Neuronal stem cell (in vitro differentiated cells): ENCODE measurements around the gene CORO2B.

Source experiments
- DNase-seq: peaks from one replicate; pipeline ENCODE4 v3.0.0-alpha.2; 2013; ENCODE audit warnings: low spot score
- H2AFZ ChIP-seq: one replicate; pipeline ENCODE4 v1.6.1; 2013; ENCODE audit warnings: mild to moderate bottlenecking, low read length, inconsistent platforms
- H2AK5ac ChIP-seq: 2 replicates; pipeline ENCODE4 v1.6.1; 2013; ENCODE audit warnings: low read depth, mild to moderate bottlenecking, inconsistent platforms, low read length, moderate library complexity, mixed read lengths
- H2BK120ac ChIP-seq: 2 replicates; pipeline ENCODE4 v1.6.1; 2013; ENCODE audit warnings: low read depth, mild to moderate bottlenecking, inconsistent platforms, low read length, moderate library complexity, mixed read lengths
- H2BK12ac ChIP-seq: one replicate; pipeline ENCODE4 v1.6.1; 2013; ENCODE audit warnings: low read length, inconsistent platforms
- H2BK15ac ChIP-seq: 2 replicates; pipeline ENCODE4 v1.6.1; 2013; ENCODE audit warnings: mild to moderate bottlenecking, low read length, inconsistent platforms, mixed read lengths
- H2BK5ac ChIP-seq: one replicate; pipeline ENCODE4 v1.6.1; 2013; ENCODE audit warnings: inconsistent platforms, mild to moderate bottlenecking, low read length, moderate library complexity
- H3K14ac ChIP-seq: one replicate; pipeline ENCODE4 v1.6.1; 2013; ENCODE audit warnings: low read length, inconsistent platforms
- H3K18ac ChIP-seq: 2 replicates; pipeline ENCODE4 v1.6.1; 2013; ENCODE audit warnings: low read length, inconsistent platforms
- H3K23ac ChIP-seq: 2 replicates; pipeline ENCODE4 v1.6.1; 2013; ENCODE audit warnings: low read depth, mild to moderate bottlenecking, mixed read lengths, low read length, inconsistent platforms; ENCODE audit not compliant: poor library complexity
- H3K27ac ChIP-seq: replicated peaks from 3 replicates; pipeline ENCODE4 v1.5.1; 2013; ENCODE audit warnings: low read length, inconsistent platforms
- H3K27me3 ChIP-seq, 3 experiments: 2 replicates each; pipeline ENCODE4 v1.6.1; 2013; ENCODE audit warnings: low read length in 3 of 3, mild to moderate bottlenecking in 2 of 3, inconsistent platforms in 1 of 3, low read depth in 1 of 3, mixed read lengths in 1 of 3, moderate library complexity in 1 of 3; ENCODE audit not compliant: control insufficient read depth in 3 of 3, insufficient read depth in 3 of 3
- H3K36me3 ChIP-seq, 2 donors: replicated peaks in 1 of 2; 2 replicates each; pipeline ENCODE4 v1.6.1; 2013; ENCODE audit warnings: low read length in 2 of 2; ENCODE audit not compliant: control insufficient read depth in 2 of 2, insufficient read depth in 2 of 2
- H3K4ac ChIP-seq: 2 replicates; pipeline ENCODE4 v1.6.1; 2013; ENCODE audit warnings: inconsistent platforms, mild to moderate bottlenecking, low read length, moderate library complexity
- H3K4me1 ChIP-seq, 2 donors: 1 replicate in 1 of 2; 2 replicates in 1 of 2; pipeline ENCODE4 v1.6.1; 2013; ENCODE audit warnings: low read length in 2 of 2, low read depth in 1 of 2; ENCODE audit not compliant: control insufficient read depth in 2 of 2, insufficient read depth in 1 of 2
- H3K4me2 ChIP-seq: one replicate; pipeline ENCODE4 v1.6.1; 2013; ENCODE audit warnings: mild to moderate bottlenecking, low read length, inconsistent platforms; ENCODE audit not compliant: insufficient read depth, poor library complexity, severe bottlenecking
- H3K4me3 ChIP-seq, 2 donors: 2 replicates each; pipeline ENCODE4 v1.5.1; 2013; ENCODE audit warnings: low read length in 2 of 2, mild to moderate bottlenecking in 2 of 2, inconsistent platforms in 1 of 2, moderate library complexity in 1 of 2
- H3K79me1 ChIP-seq: one replicate; pipeline ENCODE4 v1.6.1; 2013; ENCODE audit warnings: low read depth, mild to moderate bottlenecking, inconsistent platforms, low read length, moderate library complexity
- H3K9ac ChIP-seq: one replicate; pipeline ENCODE4 v1.6.1; 2013; ENCODE audit warnings: mild to moderate bottlenecking, low read depth, low read length, inconsistent platforms; ENCODE audit not compliant: poor library complexity
- H3K9me3 ChIP-seq, 2 donors: replicated peaks in 1 of 2; 2 replicates each; pipeline versions ENCODE3 to v1.6.1; 2013; ENCODE audit warnings: low read length in 2 of 2, mild to moderate bottlenecking in 2 of 2, inconsistent platforms in 1 of 2, low read depth in 1 of 2, mixed read lengths in 1 of 2, moderate library complexity in 1 of 2; ENCODE audit not compliant: control insufficient read depth in 2 of 2, insufficient read depth in 1 of 2
- H4K8ac ChIP-seq: one replicate; pipeline ENCODE4 v1.6.1; 2013; ENCODE audit warnings: low read depth, mild to moderate bottlenecking, inconsistent platforms, low read length, moderate library complexity
- H4K91ac ChIP-seq: one replicate; pipeline ENCODE4 v1.6.1; 2013; ENCODE audit warnings: low read length, low read depth, mild to moderate bottlenecking, inconsistent platforms; ENCODE audit not compliant: poor library complexity
- WGBS, 2 donors: extraction: QIAGEN DNeasy Blood & Tissue Kit; methylation state at CpG; one replicate each; pipeline ENCODE4 v1.1.7; 2013; ENCODE audit warnings: missing lambda C conversion rate in 2 of 2, mixed read lengths in 1 of 2; ENCODE audit not compliant: insufficient read length in 2 of 2, insufficient replicate concordance in 1 of 2; ENCODE audit errors: extremely low coverage in 2 of 2; 5-methylcytosine and 5-hydroxymethylcytosine counted together

CORO2B gene

DNA sequence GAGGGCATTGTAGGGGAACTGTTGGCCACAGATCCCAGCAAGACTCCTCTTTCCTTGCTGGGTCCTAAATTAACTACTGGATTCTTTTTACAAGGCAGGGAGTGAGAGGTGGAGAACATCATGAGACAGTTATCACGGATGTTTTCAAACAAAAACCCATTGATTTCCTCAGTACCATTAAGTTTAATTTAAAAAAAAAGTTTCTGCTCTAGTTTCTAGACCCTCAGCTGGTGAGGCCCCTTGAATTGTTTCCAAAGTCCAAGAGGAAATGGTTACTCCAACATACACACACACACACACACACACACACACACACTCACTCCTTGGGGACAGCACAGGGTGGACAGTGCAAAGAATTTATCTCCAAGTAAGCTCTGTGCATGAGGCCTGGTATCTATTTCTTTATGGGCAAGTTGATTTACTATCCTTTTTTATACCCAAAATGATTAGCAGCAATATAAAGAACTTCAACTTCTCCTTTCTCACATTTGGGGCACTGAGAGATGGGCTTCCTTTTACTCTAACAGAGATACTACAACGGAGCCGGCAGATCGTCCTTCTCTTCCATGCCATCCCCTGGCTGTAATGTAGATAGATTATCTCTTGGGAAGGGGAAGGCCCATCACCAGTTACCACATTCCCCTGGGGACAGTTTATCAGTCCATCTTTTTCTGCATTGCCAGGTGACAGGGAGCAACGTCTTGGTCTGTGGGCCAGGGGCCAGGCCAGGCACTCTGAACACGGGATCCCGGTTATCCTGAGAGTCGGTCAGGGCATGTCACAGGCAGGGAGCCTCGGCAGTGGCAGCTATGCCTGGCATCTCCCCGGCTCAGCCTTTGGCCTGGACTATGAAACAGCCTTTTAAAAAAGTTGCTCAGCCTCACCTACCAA is 54.7 kb downstream of the CORO2B start:
- no peaks in the 10 kb centered on the region for H3K79me1 ChIP-seq
- H3K18ac ChIP-seq, result no peak overlapping the region
- H3K4me2 ChIP-seq, result no peak overlapping the region
- no peak overlapping the region for H3K27ac ChIP-seq
- H3K14ac ChIP-seq, result no peak overlapping the region
- no CpG with 5 or more reads among the region's 10 CpGs for WGBS, 2 donors
- no peak overlapping the region for H3K23ac ChIP-seq
- no peaks in the 10 kb centered on the region for H3K9me3 ChIP-seq
- H3K27me3 ChIP-seq, result no peaks in the 10 kb centered on the region
- H2BK12ac ChIP-seq, result no peak overlapping the region
- no peak overlapping the region for H4K91ac ChIP-seq
- no peak for DNase-seq
- H3K9ac ChIP-seq, result no peak overlapping the region
- H2BK120ac ChIP-seq, result no peak overlapping the region
- no peak overlapping the region for H2AFZ ChIP-seq
- no peak overlapping the region for H2AK5ac ChIP-seq
- no peak overlapping the region for H2BK5ac ChIP-seq
- H3K4ac ChIP-seq, result no peak overlapping the region
- no peak overlapping the region for H3K4me3 ChIP-seq
- H3K4me1 ChIP-seq, result peaks cover 2 to 6% of the 10 kb centered on the region in 2 donors
- no peak overlapping the region for H4K8ac ChIP-seq
- H3K36me3 ChIP-seq, result no peaks in the 10 kb centered on the region
- H2BK15ac ChIP-seq, result no peak overlapping the region

DNA sequence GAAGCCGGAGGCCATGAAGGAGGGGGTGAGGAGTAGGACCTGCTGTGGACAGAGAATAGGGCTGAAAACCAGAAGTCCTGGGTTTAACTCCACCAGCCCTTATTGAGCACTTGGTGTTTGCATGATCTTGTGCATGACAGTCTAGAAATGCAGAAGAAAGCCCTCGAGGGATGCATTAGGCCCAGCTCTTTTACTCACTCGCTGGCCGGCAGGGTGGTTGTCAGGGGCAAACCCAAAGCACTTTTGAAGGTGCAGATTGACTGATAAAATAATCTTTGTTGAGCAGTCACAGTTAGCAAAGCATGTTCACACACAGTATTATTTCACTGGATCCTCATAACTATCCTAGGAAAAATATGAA is 55.3 kb downstream of the CORO2B start:
- H4K91ac ChIP-seq, result no peak overlapping the region
- H2BK12ac ChIP-seq, result no peak overlapping the region
- no peak overlapping the region for H3K14ac ChIP-seq
- H3K27ac ChIP-seq, result no peak overlapping the region
- H3K27me3 ChIP-seq, result no peaks in the 10 kb centered on the region
- H3K9me3 ChIP-seq, result no peaks in the 10 kb centered on the region
- H3K79me1 ChIP-seq, result no peaks in the 10 kb centered on the region
- H3K23ac ChIP-seq, result no peak overlapping the region
- H4K8ac ChIP-seq, result no peak overlapping the region
- peaks cover 0 to 6% of the 10 kb centered on the region in 2 donors for H3K4me1 ChIP-seq
- no peak overlapping the region for H3K4ac ChIP-seq
- H3K18ac ChIP-seq, result no peak overlapping the region
- H2BK5ac ChIP-seq, result no peak overlapping the region
- no peak overlapping the region for H2AFZ ChIP-seq
- H3K4me3 ChIP-seq, result no peak overlapping the region
- H3K4me2 ChIP-seq, result no peak overlapping the region
- no peak overlapping the region for H3K9ac ChIP-seq
- no CpG with 5 or more reads among the region's 4 CpGs for WGBS, 2 donors
- no peak overlapping the region for H2BK120ac ChIP-seq
- no peak overlapping the region for H2BK15ac ChIP-seq
- H3K36me3 ChIP-seq, result no peaks in the 10 kb centered on the region
- H2AK5ac ChIP-seq, result no peak overlapping the region
- no peak for DNase-seq

DNA sequence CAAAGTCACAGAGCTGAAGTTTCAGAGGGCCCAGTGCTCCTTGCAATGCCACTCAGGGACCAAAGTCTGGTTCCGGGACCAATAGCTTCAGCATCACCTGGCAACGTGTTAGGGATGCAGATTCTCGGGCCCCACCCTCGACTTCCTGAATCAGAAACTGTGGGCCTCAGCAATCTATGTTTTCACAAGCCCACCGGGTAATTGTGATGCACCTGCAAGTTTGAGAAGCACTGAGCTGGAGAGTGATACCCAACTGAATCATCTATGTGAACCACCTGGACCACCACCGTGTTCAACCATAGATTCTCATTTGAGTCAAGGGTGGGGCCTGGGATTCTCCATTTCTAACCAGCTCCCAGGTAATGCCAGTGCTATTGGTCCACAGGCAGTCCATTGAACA is 55.7 kb downstream of the CORO2B start:
- H3K27ac ChIP-seq, result no peak overlapping the region
- no peak overlapping the region for H3K18ac ChIP-seq
- H3K23ac ChIP-seq, result no peak overlapping the region
- no peak overlapping the region for H2AK5ac ChIP-seq
- no peak overlapping the region for H3K4ac ChIP-seq
- no peak overlapping the region for H2BK12ac ChIP-seq
- no peaks in the 10 kb centered on the region for H3K79me1 ChIP-seq
- no peaks in the 10 kb centered on the region for H3K27me3 ChIP-seq
- H2BK5ac ChIP-seq, result no peak overlapping the region
- no peak overlapping the region for H3K14ac ChIP-seq
- no peak overlapping the region for H3K9ac ChIP-seq
- no peak overlapping the region for H3K4me3 ChIP-seq
- H2AFZ ChIP-seq, result no peak overlapping the region
- no peak overlapping the region for H4K8ac ChIP-seq
- no peak overlapping the region for H2BK120ac ChIP-seq
- H2BK15ac ChIP-seq, result no peak overlapping the region
- H4K91ac ChIP-seq, result no peak overlapping the region
- no peaks in the 10 kb centered on the region for H3K36me3 ChIP-seq
- DNase-seq, result no peak
- H3K4me1 ChIP-seq, result peaks cover 0 to 6% of the 10 kb centered on the region in 2 donors
- WGBS, 2 donors, result no CpG with 5 or more reads among the region's 6 CpGs
- no peaks in the 10 kb centered on the region for H3K9me3 ChIP-seq
- no peak overlapping the region for H3K4me2 ChIP-seq

DNA sequence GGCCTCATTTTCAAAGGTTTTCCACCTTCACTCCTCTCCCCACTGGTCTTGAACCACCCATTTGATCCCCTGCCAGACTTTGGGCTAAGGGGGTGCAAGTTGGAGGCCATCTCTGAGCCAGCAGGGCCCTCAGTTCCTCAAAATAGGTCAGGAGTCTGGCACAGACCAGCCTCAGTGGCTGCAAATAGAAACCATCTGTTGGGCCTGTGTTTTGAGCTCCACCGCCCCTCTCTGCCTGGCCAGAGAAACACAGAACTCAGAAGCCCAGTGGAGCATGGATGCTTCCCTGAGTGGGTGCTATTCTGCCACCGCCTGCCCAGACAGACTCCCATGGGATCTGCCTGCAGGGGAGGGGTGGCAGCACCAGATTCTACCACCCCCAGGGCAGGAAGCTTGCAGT is 56.3 kb downstream of the CORO2B start:
- H2BK12ac ChIP-seq, result no peak overlapping the region
- no peak overlapping the region for H3K4ac ChIP-seq
- no peak overlapping the region for H3K4me3 ChIP-seq
- H4K91ac ChIP-seq, result no peak overlapping the region
- H2AFZ ChIP-seq, result no peak overlapping the region
- H3K27ac ChIP-seq, result no peak overlapping the region
- H3K27me3 ChIP-seq, result no peaks in the 10 kb centered on the region
- no peaks in the 10 kb centered on the region for H3K36me3 ChIP-seq
- H3K9ac ChIP-seq, result no peak overlapping the region
- peaks cover 0 to 9% of the 10 kb centered on the region in 2 donors for H3K4me1 ChIP-seq
- no CpG with 5 or more reads among the region's 2 CpGs for WGBS, 2 donors
- no peaks in the 10 kb centered on the region for H3K79me1 ChIP-seq
- no peak for DNase-seq
- no peak overlapping the region for H2BK120ac ChIP-seq
- H3K23ac ChIP-seq, result no peak overlapping the region
- no peak overlapping the region for H4K8ac ChIP-seq
- H2BK5ac ChIP-seq, result no peak overlapping the region
- H3K4me2 ChIP-seq, result no peak overlapping the region
- no peaks in the 10 kb centered on the region for H3K9me3 ChIP-seq
- no peak overlapping the region for H2BK15ac ChIP-seq
- no peak overlapping the region for H2AK5ac ChIP-seq
- no peak overlapping the region for H3K14ac ChIP-seq
- H3K18ac ChIP-seq, result no peak overlapping the region
